KOPT-K1 (cell line): Measurements from ENCODE around the gene SERPINE1.
"Not testable (repeated sequence)": the region's sequence is repeated elsewhere in the genome, so short reads cannot be mapped to it uniquely, and the experiment has no call there.

Experiments
- H3K27ac ChIP-seq: fragments of 200-600 bp; sonication (generic); 2 replicates; pipeline ENCODE4 v1.5.1; 2016; ENCODE audit warnings: antibody characterized with exemption, mild to moderate bottlenecking, low read depth, low read length; ENCODE audit not compliant: poor library complexity, severe bottlenecking
- H3K36me3 ChIP-seq: fragments of 200-600 bp; sonication (generic); 2 replicates; pipeline ENCODE4 v1.5.1; 2017; ENCODE audit warnings: antibody characterized with exemption, mild to moderate bottlenecking, low read length, moderate library complexity; ENCODE audit not compliant: insufficient read depth
- H3K9me3 ChIP-seq: fragments of 200-600 bp; sonication (generic); 2 replicates; pipeline ENCODE4 v1.5.1; 2017; ENCODE audit warnings: antibody characterized with exemption, low read length, mild to moderate bottlenecking; ENCODE audit not compliant: insufficient read depth, poor library complexity, severe bottlenecking

SERPINE1 gene

GRCh38 chr7:101112233-101112632, 14.7 kb upstream of the SERPINE1 start:
- H3K36me3 ChIP-seq = no peaks in the 10 kb centered on the region
- no peaks in the 10 kb centered on the region for H3K9me3 ChIP-seq
- H3K27ac ChIP-seq = no peak overlapping the region

- not testable (repeated sequence) for H3K27ac ChIP-seq, H3K9me3 ChIP-seq, H3K36me3 ChIP-seq
Measured at GRCh38 chr7:101113140-101113539, 13.8 kb upstream of the SERPINE1 start.

- Histone ChIP-seq H3K36me3 (no peaks in the 10 kb centered on the region), H3K27ac (no peak overlapping the region), H3K9me3 (no peaks in the 10 kb centered on the region)
Measured at GRCh38 chr7:101113836-101114235, 13.1 kb upstream of the SERPINE1 start.

GRCh38 chr7:101114492-101114891, 12.4 kb upstream of the SERPINE1 start:
- Histone ChIP-seq H3K36me3 (no peaks in the 10 kb centered on the region), H3K9me3 (no peaks in the 10 kb centered on the region), H3K27ac (no peak overlapping the region)

GRCh38 chr7:101115215-101115614, 11.7 kb upstream of the SERPINE1 start:
- Histone ChIP-seq H3K27ac (no peak overlapping the region), H3K9me3 (no peaks in the 10 kb centered on the region), H3K36me3 (no peaks in the 10 kb centered on the region)

- Histone ChIP-seq H3K36me3 (no peaks in the 10 kb centered on the region), H3K9me3 (no peaks in the 10 kb centered on the region), H3K27ac (no peak overlapping the region)
Measured at GRCh38 chr7:101116898-101117297, 10.0 kb upstream of the SERPINE1 start.

GRCh38 chr7:101118856-101119255, 8.0 kb upstream of the SERPINE1 start:
- Histone ChIP-seq H3K36me3 (no peaks in the 10 kb centered on the region), H3K27ac (no peak overlapping the region), H3K9me3 (no peaks in the 10 kb centered on the region)

- Histone ChIP-seq H3K27ac (no peak overlapping the region), H3K9me3 (no peaks in the 10 kb centered on the region), H3K36me3 (no peaks in the 10 kb centered on the region)
Measured at GRCh38 chr7:101119876-101120275, 7.0 kb upstream of the SERPINE1 start.

GRCh38 chr7:101120315-101120714, 6.6 kb upstream of the SERPINE1 start:
- no peak overlapping the region for H3K27ac ChIP-seq
- H3K9me3 ChIP-seq = no peaks in the 10 kb centered on the region
- H3K36me3 ChIP-seq = no peaks in the 10 kb centered on the region

- H3K27ac ChIP-seq, H3K36me3 ChIP-seq: not testable (repeated sequence)
Measured at GRCh38 chr7:101121631-101121990, 5.3 kb upstream of the SERPINE1 start.

GRCh38 chr7:101121991-101122932, 4.6 kb upstream of the SERPINE1 start:
- no peaks in the 10 kb centered on the region for H3K36me3 ChIP-seq
- H3K9me3 ChIP-seq = no peaks in the 10 kb centered on the region
- H3K27ac ChIP-seq = no peak overlapping the region

More at GRCh38 chr7:101121631-101121990, 5.3 kb upstream of the SERPINE1 start:
- not testable (repeated sequence) for H3K9me3 ChIP-seq

GRCh38 chr7:101122933-101123702, 3.8 kb upstream of the SERPINE1 start:
- H3K9me3 ChIP-seq = no peaks in the 10 kb centered on the region
- H3K36me3 ChIP-seq = no peaks in the 10 kb centered on the region
- H3K27ac ChIP-seq = no peak overlapping the region

GRCh38 chr7:101123703-101124068, 3.2 kb upstream of the SERPINE1 start:
- Histone ChIP-seq H3K27ac (no peak overlapping the region), H3K36me3 (no peaks in the 10 kb centered on the region), H3K9me3 (no peaks in the 10 kb centered on the region)

GRCh38 chr7:101124376-101125056, 2.4 kb upstream of the SERPINE1 start:
- no peaks in the 10 kb centered on the region for H3K9me3 ChIP-seq
- H3K36me3 ChIP-seq = no peaks in the 10 kb centered on the region
- H3K27ac ChIP-seq = no peak overlapping the region

GRCh38 chr7:101125989-101126650, 784 bp upstream of the SERPINE1 start:
- Histone ChIP-seq H3K27ac (no peak overlapping the region), H3K9me3 (no peaks in the 10 kb centered on the region), H3K36me3 (no peaks in the 10 kb centered on the region)
